ENCODE results near the gene PRPF38B. TPM values are rescaled to one million over a fixed set of nuclear protein-coding genes. Genes with fewer than 3 reads are reported as not detected.

Gene PRPF38B
- total and polyA plus RNA-seq, 10 of the 15 experiments (the other 5 are each of a cell fraction or from before 2014, with no cell fraction given): 32.9 to 79.2 (median 47.8) TPM

DNA sequence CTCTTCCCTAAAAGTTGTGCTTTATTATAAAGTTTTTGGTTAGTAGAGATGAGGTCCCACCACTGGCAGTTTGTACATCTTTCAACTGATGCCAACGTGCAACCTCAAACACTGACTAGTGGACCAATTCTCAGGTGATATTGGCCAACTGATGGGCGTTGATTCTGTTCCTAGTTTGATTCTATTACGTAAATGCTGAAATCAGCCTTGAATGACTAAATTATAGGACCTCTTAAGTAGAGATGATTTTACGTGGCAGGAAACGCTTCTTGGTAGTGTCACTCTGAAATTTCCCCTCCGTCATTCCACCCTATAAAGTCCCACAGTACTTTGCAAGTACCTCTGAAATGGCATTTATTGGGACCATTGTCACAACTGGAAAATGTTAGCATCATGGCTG lies 11.8 kb downstream of the PRPF38B start:
- TF ChIP-seq JUNB (IDR thresholded peaks at IDR 0.05): 0 out of 2 replicates have a peak, but pooled peaks have one; percentile 21
- no peak for TF ChIP-seq NR2C2 (IDR thresholded peaks at IDR 0.05; ENCODE audit: borderline replicate concordance, control insufficient read depth, insufficient read length, low read depth)
- TF ChIP-seq CREB1 (IDR thresholded peaks at IDR 0.05; ENCODE audit: low read depth): peak; percentile 80
- peak; percentile 33; the same call in 1 of the 2 replicates for TF ChIP-seq CREM (IDR thresholded peaks at IDR 0.05; ENCODE audit: low read depth)
- no peak for TF ChIP-seq CBX5 (IDR thresholded peaks at IDR 0.05; ENCODE audit: low read depth)
- 0 out of 2 replicates have a peak, but pooled peaks have one; percentile 41 for TF ChIP-seq GABPA (IDR thresholded peaks at IDR 0.05; ENCODE audit: low read depth)
- peak; percentile 14; the same call in 1 of the 2 replicates for TF ChIP-seq ATF2 (IDR thresholded peaks at IDR 0.05; ENCODE audit: low read length)
- Histone ChIP-seq H3K27ac (ENCODE audit: control insufficient read depth, insufficient read depth) (peak overlapping the region; percentile 18; the same call in 1 of the 2 replicates), H3K4me3 (no peak overlapping the region), H3K27me3 (replicated peaks in 1 of 2; ENCODE audit: control insufficient read depth in 2 of 2, insufficient read depth in 2 of 2, low read length in 1 of 2) (no peaks in the 10 kb centered on the region), H3K36me3 (ENCODE audit: control insufficient read depth in 2 of 2, insufficient read depth in 2 of 2, low read length in 1 of 2) (peaks cover 5 to 20% of the 10 kb centered on the region in 2 experiments; a peak in 3 of 4 replicates), H3K4me1 (ENCODE audit: control insufficient read depth, insufficient read depth, low read length) (peaks cover 8% of the 10 kb centered on the region; the same call in 1 of the 2 replicates), H3K9ac (ENCODE audit: control insufficient read depth, insufficient read depth, low read length) (no peak overlapping the region), H3K4me2 (ENCODE audit: control insufficient read depth, insufficient read depth) (no peak overlapping the region), H4K20me1 (ENCODE audit: control insufficient read depth, insufficient read depth) (no peaks in the 10 kb centered on the region), H3K9me3 (replicated peaks; ENCODE audit: control insufficient read depth, insufficient read depth, low read length) (no peaks in the 10 kb centered on the region), H3K79me2 (ENCODE audit: control insufficient read depth, insufficient read depth, low read length) (no peaks in the 10 kb centered on the region), H2AFZ (ENCODE audit: control insufficient read depth, low read depth, low read length) (no peak overlapping the region)
- intact Hi-C loops (cut with micrococcal nuclease; ENCODE audit: unreplicated experiment): no loop called here
- RAD21 ChIA-PET (ENCODE audit: unreplicated experiment): no interaction called here
- DNase-seq (ENCODE audit: low read depth, low spot score) (no peak), FAIRE-seq (no peak), ATAC-seq (peak; percentile 46)
- in situ Hi-C loops (cut with MboI): no loop called here
- POLR2A ChIA-PET: interaction anchor here (1.8 kb wide), 1 partner anchor 12 kb away, joined by 7 read pairs; the partner anchor contains the start of gene PRPF38B
- BruUV-seq (replicated peaks): no TSS peak
- SMC1A ChIA-PET (ENCODE audit: uncharacterized antibody, unreplicated experiment): interaction anchor here (0.7 kb wide), 1 partner anchor 43 kb away, joined by 3 read pairs; the partner anchor contains the start of gene HENMT1
- WGBS (ENCODE audit: insufficient coverage, insufficient replicate concordance, low lambda C conversion rate, missing lambda C conversion rate): 12% methylated on average over 6 of the region's 6 CpGs
- CTCF ChIA-PET: interaction anchor here (1.8 to 3.5 kb wide), 2 partner anchors 10 to 11 kb away, joined by 5 to 11 read pairs; partner anchors contain the start of gene PRPF38B
